Smooth muscle cell (in vitro differentiated cells): ENCODE data around the gene NUP210L. TPM values are rescaled to one million over a fixed set of nuclear protein-coding genes. Genes with fewer than 3 reads are reported as not detected.

Experiments
- DNase-seq: peaks from one replicate; lab custom pipeline; 2025; ENCODE audit not compliant: unreplicated experiment; lab: John Stamatoyannopoulos, UW
- H2AFZ ChIP-seq: fragments of 200-600 bp; sonication (generic); 2 replicates; pipeline ENCODE4 v1.6.0; 2016; ENCODE audit warnings: antibody characterized with exemption, low read depth, mild to moderate bottlenecking
- H3F3A ChIP-seq: fragments of 200-600 bp; sonication (generic); 2 replicates; pipeline ENCODE4 v1.6.0; 2017; ENCODE audit warnings: antibody characterized with exemption, low read depth
- H3K27ac ChIP-seq: fragments of 200-600 bp; sonication (generic); 2 replicates; pipeline ENCODE4 v1.5.1; 2016; ENCODE audit warnings: low read depth, mild to moderate bottlenecking
- H3K27me3 ChIP-seq: fragments of 200-600 bp; sonication (generic); 2 replicates; pipeline ENCODE4 v1.6.1; 2016; ENCODE audit warnings: low read depth, mild to moderate bottlenecking
- H3K36me3 ChIP-seq: fragments of 200-600 bp; sonication (generic); 2 replicates; pipeline ENCODE4 v1.5.1; 2016; ENCODE audit warnings: low read depth
- H3K4me1 ChIP-seq: fragments of 200-600 bp; sonication (generic); 2 replicates; pipeline ENCODE4 v1.5.1; 2016; ENCODE audit warnings: low read depth
- H3K4me2 ChIP-seq: fragments of 200-600 bp; sonication (generic); 2 replicates; pipeline ENCODE4 v1.6.0; 2016; ENCODE audit warnings: mild to moderate bottlenecking
- H3K4me3 ChIP-seq: fragments of 200-600 bp; sonication (generic); 2 replicates; pipeline ENCODE4 v1.5.1; 2016; ENCODE audit warnings: mild to moderate bottlenecking
- H3K79me2 ChIP-seq: fragments of 200-600 bp; sonication (generic); 2 replicates; pipeline ENCODE4 v1.6.0; 2016; ENCODE audit warnings: low read depth, mild to moderate bottlenecking
- H3K9ac ChIP-seq: fragments of 200-600 bp; sonication (generic); 2 replicates; pipeline ENCODE4 v1.6.0; 2016; ENCODE audit warnings: low read depth
- H3K9me3 ChIP-seq: fragments of 200-600 bp; sonication (generic); replicated peaks from 2 replicates; pipeline ENCODE4 v1.5.1; 2016; ENCODE audit warnings: low read depth
- H4K20me1 ChIP-seq: fragments of 200-600 bp; sonication (generic); 2 replicates; pipeline ENCODE4 v1.6.0; 2016; ENCODE audit warnings: low read depth
- WGBS: methylation state at CpG from one replicate; pipeline ENCODE4 v1.1.7; 2016; ENCODE audit warnings: low lambda C conversion rate; 5-methylcytosine and 5-hydroxymethylcytosine counted together
- polyA plus RNA-seq: library from polyadenylated mRNA; unstranded; fragments of >200 nt; fragmentation: Nextera tagmentation; extraction: Ambion mirVana; gene quantifications from 2 replicates; pipeline ENCODE4 v1.2.1, GENCODE V29; 2016
- total RNA-seq: library from RNA; depleted of rRNA; stranded (reverse); fragments of >200 nt; gene quantifications from 2 replicates; pipeline ENCODE4 v1.2.3, GENCODE V29; 2014
- TF ChIP-seq, protein P1 (sequence below): fragments of 200-600 bp; sonication (generic); IDR thresholded peaks from 2 replicates; pipeline ENCODE4 v1.5.1; 2017; ENCODE audit warnings: borderline replicate concordance, mild to moderate bottlenecking, antibody characterized with exemption; ENCODE audit not compliant: insufficient read depth, poor library complexity, severe bottlenecking

Gene NUP210L
- total and polyA plus RNA-seq, 2 experiments from 2014 or later, result 0.90 TPM; not detected in 1

DNA sequence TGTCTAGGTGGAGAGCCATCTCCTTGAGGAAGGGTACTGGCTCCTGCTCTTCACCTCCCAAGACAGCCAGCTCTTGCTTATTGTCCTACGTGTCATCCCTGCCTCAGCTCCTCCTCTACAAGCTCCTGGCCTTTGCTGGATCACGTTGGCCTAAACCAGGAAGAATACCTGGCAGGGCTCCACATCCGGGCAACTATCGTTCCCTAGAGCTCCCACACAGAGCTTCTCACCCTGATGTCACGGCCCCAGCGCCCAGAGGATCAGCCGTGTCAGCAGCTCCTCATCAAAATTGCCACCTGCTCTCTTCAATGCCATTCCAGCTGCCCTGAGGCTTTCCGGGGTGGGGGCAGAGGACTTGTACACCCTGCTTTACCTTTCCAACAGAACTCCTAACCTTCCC is 38.9 kb upstream of the NUP210L start:
- no peak overlapping the region for H2AFZ ChIP-seq
- H3K27me3 ChIP-seq, result peaks cover 38% of the 10 kb centered on the region
- H3K4me3 ChIP-seq, result no peak overlapping the region
- H3K79me2 ChIP-seq, result no peaks in the 10 kb centered on the region
- H4K20me1 ChIP-seq, result no peaks in the 10 kb centered on the region
- no peaks in the 10 kb centered on the region for H3K4me1 ChIP-seq
- H3K9ac ChIP-seq, result no peak overlapping the region
- TF ChIP-seq, protein P1, sequence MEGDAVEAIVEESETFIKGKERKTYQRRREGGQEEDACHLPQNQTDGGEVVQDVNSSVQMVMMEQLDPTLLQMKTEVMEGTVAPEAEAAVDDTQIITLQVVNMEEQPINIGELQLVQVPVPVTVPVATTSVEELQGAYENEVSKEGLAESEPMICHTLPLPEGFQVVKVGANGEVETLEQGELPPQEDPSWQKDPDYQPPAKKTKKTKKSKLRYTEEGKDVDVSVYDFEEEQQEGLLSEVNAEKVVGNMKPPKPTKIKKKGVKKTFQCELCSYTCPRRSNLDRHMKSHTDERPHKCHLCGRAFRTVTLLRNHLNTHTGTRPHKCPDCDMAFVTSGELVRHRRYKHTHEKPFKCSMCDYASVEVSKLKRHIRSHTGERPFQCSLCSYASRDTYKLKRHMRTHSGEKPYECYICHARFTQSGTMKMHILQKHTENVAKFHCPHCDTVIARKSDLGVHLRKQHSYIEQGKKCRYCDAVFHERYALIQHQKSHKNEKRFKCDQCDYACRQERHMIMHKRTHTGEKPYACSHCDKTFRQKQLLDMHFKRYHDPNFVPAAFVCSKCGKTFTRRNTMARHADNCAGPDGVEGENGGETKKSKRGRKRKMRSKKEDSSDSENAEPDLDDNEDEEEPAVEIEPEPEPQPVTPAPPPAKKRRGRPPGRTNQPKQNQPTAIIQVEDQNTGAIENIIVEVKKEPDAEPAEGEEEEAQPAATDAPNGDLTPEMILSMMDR, result no peak
- no peak overlapping the region for H3K27ac ChIP-seq
- H3K36me3 ChIP-seq, result no peaks in the 10 kb centered on the region
- whole genome bisulfite sequencing, result 89% methylated on average over 8 of the region's 8 CpGs
- H3K4me2 ChIP-seq, result no peak overlapping the region
- no peaks in the 10 kb centered on the region for H3K9me3 ChIP-seq
- H3F3A ChIP-seq, result no peaks in the 10 kb centered on the region
- no peak for DNase-seq

DNA sequence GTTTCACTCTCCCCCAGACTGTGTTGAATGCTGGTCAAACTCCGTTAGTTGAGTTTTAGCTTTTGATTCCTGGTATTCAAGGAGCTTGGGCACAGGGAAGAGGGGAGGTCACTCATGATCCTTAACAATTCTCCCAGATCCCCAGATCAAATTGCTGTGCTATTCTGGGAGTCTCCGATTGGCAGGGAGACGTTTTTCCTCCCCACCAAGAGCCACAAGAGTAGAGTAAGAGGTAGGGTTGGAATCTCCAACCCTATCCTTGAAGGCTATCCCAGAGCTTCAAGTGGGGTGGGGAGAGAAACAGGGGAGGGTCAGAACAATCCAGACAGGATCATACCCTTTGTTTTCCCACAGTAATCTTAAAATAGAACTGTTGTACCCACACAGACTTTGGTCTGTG is 37.6 kb upstream of the NUP210L start:
- Histone ChIP-seq H3K9ac (no peak overlapping the region), H4K20me1 (no peaks in the 10 kb centered on the region), H3K27me3 (peaks cover 38% of the 10 kb centered on the region), H3K36me3 (no peaks in the 10 kb centered on the region), H3K27ac (no peak overlapping the region), H3F3A (no peaks in the 10 kb centered on the region), H3K79me2 (no peaks in the 10 kb centered on the region), H3K4me3 (no peak overlapping the region), H3K9me3 (no peaks in the 10 kb centered on the region), H3K4me1 (no peaks in the 10 kb centered on the region), H3K4me2 (no peak overlapping the region), H2AFZ (no peak overlapping the region)
- no peak for DNase-seq
- WGBS, result 82% methylated on average over 3 of the region's 3 CpGs
- TF ChIP-seq, protein P1, result no peak

DNA sequence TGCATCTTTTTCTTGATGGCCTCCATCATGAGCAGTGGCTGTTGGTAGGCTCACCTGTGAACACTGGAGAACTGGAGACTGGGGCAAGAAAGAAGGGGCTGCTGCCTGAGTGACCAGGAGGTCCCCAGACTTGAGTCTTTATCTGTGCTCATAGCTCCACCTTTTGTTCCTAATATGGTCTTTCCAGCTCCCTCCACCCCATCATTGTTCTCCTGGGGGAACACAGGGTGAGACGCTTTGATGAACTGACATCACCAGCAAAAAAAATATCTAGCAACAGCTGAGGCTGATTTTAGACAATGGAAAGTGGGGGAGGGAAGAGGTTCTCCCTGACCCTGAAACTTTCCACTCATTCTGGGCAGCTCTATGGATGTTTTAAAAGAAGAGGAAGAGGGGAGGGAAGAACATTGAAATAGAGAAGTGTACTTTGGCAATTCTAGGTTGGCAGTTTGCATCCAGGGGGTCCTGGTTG is 37.2 kb upstream of the NUP210L start, which contains the start of gene TPM3:
Gene TPM3 (minus strand): TSS at position 111 of the 472 bp plus-strand sequence. CDS start 82 bp downstream, at position 29.
- 33% methylated on average over 1 of the region's 1 CpG for WGBS
- no peak for DNase-seq
- no peaks in the 10 kb centered on the region for H3K4me1 ChIP-seq
- H4K20me1 ChIP-seq, result no peaks in the 10 kb centered on the region
- TF ChIP-seq, protein P1, result no peak
- no peak within 1 kb of the TSS for H3K4me2 ChIP-seq
- H3K27me3 ChIP-seq, result peaks cover 38% of the 10 kb centered on the region
- H3K4me3 ChIP-seq, result no peak within 1 kb of the TSS
- no peaks in the 10 kb centered on the region for H3K79me2 ChIP-seq
- H3F3A ChIP-seq, result no peaks in the 10 kb centered on the region
- no peak within 1 kb of the TSS for H3K27ac ChIP-seq
- no peak within 1 kb of the TSS for H2AFZ ChIP-seq
- no peak within 1 kb of the TSS for H3K9ac ChIP-seq
- no peaks in the 10 kb centered on the region for H3K36me3 ChIP-seq
- H3K9me3 ChIP-seq, result no peaks in the 10 kb centered on the region

DNA sequence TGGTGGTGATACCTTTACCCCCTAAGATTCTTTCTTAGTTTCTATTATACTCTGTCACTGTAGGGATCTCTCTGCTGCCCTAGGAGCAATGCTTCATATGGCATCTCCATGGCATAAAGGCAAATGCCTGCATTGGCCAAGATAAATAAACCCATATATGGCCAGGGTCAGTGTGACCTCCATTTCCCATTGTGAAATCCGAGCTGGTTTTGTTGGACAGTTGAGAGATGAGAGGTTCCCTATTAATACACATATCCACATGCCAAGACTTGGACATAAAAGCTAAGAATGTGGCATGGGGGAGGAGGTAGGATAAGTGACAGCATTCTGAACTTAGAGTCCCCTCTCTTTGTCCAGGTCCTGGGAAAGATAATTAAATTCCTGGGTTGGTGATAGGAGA is 35.7 kb upstream of the NUP210L start:
- H3K9me3 ChIP-seq, result no peaks in the 10 kb centered on the region
- H3K27ac ChIP-seq, result no peak overlapping the region
- no peak overlapping the region for H3K4me2 ChIP-seq
- no peaks in the 10 kb centered on the region for H4K20me1 ChIP-seq
- no peak overlapping the region for H3K9ac ChIP-seq
- H2AFZ ChIP-seq, result no peak overlapping the region
- H3K27me3 ChIP-seq, result peaks cover 38% of the 10 kb centered on the region
- H3K36me3 ChIP-seq, result no peaks in the 10 kb centered on the region
- H3K4me1 ChIP-seq, result peaks cover 3% of the 10 kb centered on the region
- H3K4me3 ChIP-seq, result no peak overlapping the region
- no peaks in the 10 kb centered on the region for H3K79me2 ChIP-seq
- TF ChIP-seq, protein P1, result no peak
- WGBS, result 80% methylated on average over 1 of the region's 1 CpG
- H3F3A ChIP-seq, result no peaks in the 10 kb centered on the region
- no peak for DNase-seq
